Upper lobe of right lung (tissue), 1 donor: ENCODE data around the gene OR2S2. TPM values are rescaled to one million over a fixed set of nuclear protein-coding genes. Genes with fewer than 3 reads are reported as not detected.
"Not testable (repeated sequence)": the region's sequence is repeated elsewhere in the genome, so short reads cannot be mapped to it uniquely, and the experiment has no call there.

Experiments used
- ATAC-seq: fragments of 200-7000 bp; cut with Tn5 transposase; one replicate; pipeline ENCODE4 v1.9.1; 2020; ENCODE audit warnings: mild to moderate bottlenecking, moderate library complexity
- DNase-seq: peaks from one replicate; pipeline ENCODE4 v3.0.0-alpha.2; 2020
- H3K27ac ChIP-seq: fragments of 200-600 bp; one replicate; pipeline ENCODE4 v1.8.0; 2022
- H3K27me3 ChIP-seq: fragments of 200-600 bp; one replicate; pipeline ENCODE4 v1.8.0; 2022; ENCODE audit warnings: mild to moderate bottlenecking
- H3K36me3 ChIP-seq: fragments of 200-600 bp; one replicate; pipeline ENCODE4 v1.8.0; 2022
- H3K4me1 ChIP-seq: fragments of 200-600 bp; one replicate; pipeline ENCODE4 v1.8.0; 2022
- H3K4me3 ChIP-seq: fragments of 200-600 bp; one replicate; pipeline ENCODE4 v1.8.0; 2022; ENCODE audit warnings: mild to moderate bottlenecking
- H3K9me3 ChIP-seq: fragments of 200-600 bp; one replicate; pipeline ENCODE4 v1.8.0; 2022
- CTCF ChIP-seq: fragments of 200-600 bp; IDR thresholded peaks from one replicate; pipeline ENCODE4 v1.8.0; 2022; ENCODE audit warnings: antibody characterized with exemption
- intact Hi-C: fragments of 100-400 bp; cut with DNase I; formaldehyde crosslinking; loops from one replicate; pipeline ENCODE4 v1.11.0; 2022
- long read RNA-seq: library from polyadenylated mRNA; unstranded; transcript quantifications from one replicate; pipeline ENCODE4 v2.0.0, GENCODE V29; 2021
- total RNA-seq: library from RNA; stranded (reverse); fragmentation: NEBNext Ultra II Directional; extraction: Animal tissue kit (Norgen Biotek cat#: 25700); gene quantifications from one replicate; pipeline ENCODE4 v1.2.1, GENCODE V29; 2021
- donor health status: DM: no; HTN: yes; CAD: no; lungs with severe emphysema.

OR2S2 gene
- not detected for total RNA-seq
- long read RNA-seq, result 0 reads

GRCh38 chr9:35958104-35958837 lies at the start of gene OR2S2:
Gene OR2S2, minus strand, starts transcription at chr9:35958154. Its CDS starts 56 bp downstream, at chr9:35958098.
- ATAC-seq (no peak), DNase-seq (no peak)
- intact Hi-C loops, result loop anchor here (5.0 kb wide), 1 partner anchor 64 kb away; no protein-coding TSS in a partner anchor
- Histone ChIP-seq H3K4me1 (no peaks in the 10 kb centered on the region), H3K4me3 (no peak within 1 kb of the TSS), H3K9me3 (no peaks in the 10 kb centered on the region), H3K27ac (no peak within 1 kb of the TSS), H3K36me3 (no peaks in the 10 kb centered on the region), H3K27me3 (no peaks in the 10 kb centered on the region)
- no peak for TF ChIP-seq CTCF

GRCh38 chr9:36007316-36007708 lies 49.4 kb upstream of the OR2S2 start:
- Histone ChIP-seq H3K27me3 (no peaks in the 10 kb centered on the region), H3K36me3 (no peaks in the 10 kb centered on the region), H3K9me3 (no peaks in the 10 kb centered on the region), H3K4me1 (no peaks in the 10 kb centered on the region), H3K27ac (no peak overlapping the region), H3K4me3 (no peak overlapping the region)
- intact Hi-C loops, result no loop called here
- ATAC-seq (no peak), DNase-seq (no peak)
- TF ChIP-seq CTCF, result no peak

GRCh38 chr9:36006549-36007315 lies 48.8 kb upstream of the OR2S2 start:
- Histone ChIP-seq H3K9me3 (no peaks in the 10 kb centered on the region), H3K27me3 (no peaks in the 10 kb centered on the region), H3K4me3 (no peak overlapping the region), H3K4me1 (no peaks in the 10 kb centered on the region), H3K36me3 (no peaks in the 10 kb centered on the region), H3K27ac (no peak overlapping the region)
- no peak for ATAC-seq
- TF ChIP-seq CTCF, result no peak
- no peak for DNase-seq
- intact Hi-C loops, result no loop called here

DNA sequence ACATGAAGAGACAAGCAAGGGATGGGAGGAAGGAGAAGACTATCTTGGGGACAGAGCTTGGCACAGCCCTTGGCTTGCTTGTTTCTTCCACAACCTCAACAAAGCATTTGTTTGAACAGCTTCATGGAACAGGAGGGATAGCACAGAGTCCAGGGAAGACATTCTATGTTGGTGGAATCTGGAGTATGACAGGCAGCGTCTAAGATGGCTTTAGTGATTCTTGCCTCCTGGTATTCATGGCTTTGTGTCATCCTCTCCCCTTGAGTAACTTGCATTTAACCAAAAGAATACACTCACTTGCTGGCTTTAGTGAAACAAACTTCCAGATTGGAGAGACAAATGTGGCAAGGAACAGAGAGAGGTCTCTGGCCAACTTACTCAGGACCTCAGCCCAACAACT lies 47.9 kb upstream of the OR2S2 start:
- intact Hi-C loops, result no loop called here
- Histone ChIP-seq H3K4me1 (no peaks in the 10 kb centered on the region), H3K27ac (no peak overlapping the region), H3K36me3 (no peaks in the 10 kb centered on the region), H3K27me3 (no peaks in the 10 kb centered on the region), H3K9me3 (no peaks in the 10 kb centered on the region), H3K4me3 (no peak overlapping the region)
- TF ChIP-seq CTCF, result no peak
- DNase-seq (no peak), ATAC-seq (no peak)

DNA sequence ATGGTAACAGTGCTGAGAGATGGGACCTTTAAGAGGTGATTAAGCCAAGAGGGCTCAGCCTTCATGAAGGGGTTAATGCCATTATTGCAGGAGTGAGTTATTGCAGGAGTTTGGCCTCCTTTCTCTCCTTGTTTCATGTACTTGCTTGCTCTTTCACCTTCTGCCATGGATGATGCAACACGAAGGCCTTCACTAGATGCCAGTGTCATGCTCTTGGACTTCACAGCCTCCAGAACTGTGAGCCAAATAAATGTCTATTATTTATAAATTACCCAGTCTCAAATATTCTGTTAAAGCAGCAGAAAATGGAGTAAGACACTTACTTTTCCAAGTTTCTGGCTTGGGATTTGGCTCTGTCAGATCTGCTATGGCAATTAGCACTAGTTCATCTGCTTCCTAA lies 40.4 kb upstream of the OR2S2 start:
- DNase-seq (no peak), ATAC-seq (no peak)
- H3K4me1 ChIP-seq, result no peaks in the 10 kb centered on the region
- no peak overlapping the region for H3K4me3 ChIP-seq
- H3K36me3 ChIP-seq, result no peaks in the 10 kb centered on the region
- no peaks in the 10 kb centered on the region for H3K9me3 ChIP-seq
- H3K27ac ChIP-seq, result no peak overlapping the region
- no peaks in the 10 kb centered on the region for H3K27me3 ChIP-seq
- intact Hi-C loops, result no loop called here
- TF ChIP-seq CTCF, result no peak

DNA sequence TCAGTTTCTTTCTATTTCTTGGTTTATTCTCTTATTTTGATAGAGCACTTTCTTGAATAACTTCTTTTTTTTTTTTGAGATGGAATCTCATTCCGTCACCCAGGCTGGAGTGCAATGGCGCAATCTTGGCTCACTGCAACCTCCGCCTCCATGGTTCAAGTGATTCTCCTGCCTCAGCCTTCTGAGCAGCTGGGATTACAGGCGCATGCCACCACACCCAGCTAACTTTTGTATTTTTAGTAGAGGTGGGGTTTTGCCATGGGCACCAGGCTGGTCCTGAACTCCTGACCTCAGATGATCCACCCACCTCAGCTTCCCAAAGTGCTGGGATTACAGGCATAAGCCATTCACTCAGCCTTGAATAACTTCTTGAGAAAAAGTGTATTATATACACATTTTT lies 39.1 kb upstream of the OR2S2 start:
- ATAC-seq, result peak; percentile 57
- H3K4me3 ChIP-seq, H3K27me3 ChIP-seq, H3K36me3 ChIP-seq, intact Hi-C loops, H3K9me3 ChIP-seq, H3K4me1 ChIP-seq: not testable (repeated sequence)
- DNase-seq, result peak; percentile 71
- peak overlapping the region; percentile 34 for H3K27ac ChIP-seq
